Colonic mucosa (tissue), 4 donors: ENCODE results near the gene TMEM217. TPM values are rescaled to one million over a fixed set of nuclear protein-coding genes. Genes with fewer than 3 reads are reported as not detected.

Experiments used
- DNase-seq: peaks from one replicate; pipeline ENCODE4 v3.0.0-alpha.2; 2020
- H3K27ac ChIP-seq: fragments of 200-600 bp; one replicate; pipeline ENCODE4 v1.8.0; 2021
- H3K27me3 ChIP-seq: fragments of 200-600 bp; one replicate; pipeline ENCODE4 v1.8.0; 2021
- H3K36me3 ChIP-seq: fragments of 200-600 bp; one replicate; pipeline ENCODE4 v1.8.0; 2021
- H3K4me1 ChIP-seq: fragments of 200-600 bp; one replicate; pipeline ENCODE4 v1.8.0; 2021; ENCODE audit warnings: mild to moderate bottlenecking
- H3K4me3 ChIP-seq: fragments of 200-600 bp; one replicate; pipeline ENCODE4 v1.8.0; 2021
- H3K9ac ChIP-seq, 2 donors: one replicate each; pipeline ENCODE4 v1.7.0; 2013; ENCODE audit warnings: control low read depth in 2 of 2, low read depth in 2 of 2, low read length in 2 of 2
- H3K9me3 ChIP-seq: fragments of 200-600 bp; one replicate; pipeline ENCODE4 v1.8.0; 2021
- intact Hi-C: fragments of 100-400 bp; cut with DNase I; formaldehyde crosslinking; loops from one replicate; pipeline ENCODE4 v1.14.1; 2022
- total RNA-seq, 2 donors: library from RNA; stranded (reverse); fragmentation: NEBNext Ultra II Directional in 1 of 2; extraction: Animal tissue kit (Norgen Biotek cat#: 25700) in 1 of 2; gene quantifications; one replicate each; pipeline ENCODE4 v1.2.1, GENCODE V29; 2021
- TF ChIP-seq, protein P1 (sequence below): fragments of 200-600 bp; IDR thresholded peaks from one replicate; pipeline ENCODE4 v1.8.0; 2022; ENCODE audit warnings: antibody characterized with exemption, mild to moderate bottlenecking
- donor health status: healthy.
- donor health status: DM: no; HTN: no; CAD: no.
- donor health status: DM: no; HTN: no; CAD: no.

The TMEM217 gene
- total RNA-seq, 2 donors from 2014 or later = 0.62 to 1.2 TPM

DNA sequence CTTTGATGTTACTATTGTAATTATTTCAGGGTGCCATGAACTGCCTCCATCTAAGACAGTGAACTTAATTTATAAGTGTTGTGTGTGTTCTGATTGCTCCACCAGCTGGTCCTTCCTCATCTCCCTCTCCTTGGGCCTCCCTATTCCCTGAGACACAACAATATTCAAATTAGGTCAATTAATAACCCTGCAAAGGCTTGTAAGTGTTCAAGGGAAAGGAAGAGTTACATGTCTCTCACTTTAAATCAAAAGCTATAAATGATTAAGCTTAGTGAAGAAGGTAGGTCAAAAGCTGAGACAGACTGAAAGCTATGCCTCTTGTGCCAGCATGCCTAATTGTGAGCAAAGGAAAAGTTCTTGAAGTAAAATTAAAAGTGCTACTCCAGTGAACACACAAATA lies 35.5 kb upstream of the TMEM217 start:
- intact Hi-C loops = no loop called here
- H3K9me3 ChIP-seq = no peaks in the 10 kb centered on the region
- no peak overlapping the region for H3K4me3 ChIP-seq
- H3K27ac ChIP-seq = no peak overlapping the region
- TF ChIP-seq, protein P1, sequence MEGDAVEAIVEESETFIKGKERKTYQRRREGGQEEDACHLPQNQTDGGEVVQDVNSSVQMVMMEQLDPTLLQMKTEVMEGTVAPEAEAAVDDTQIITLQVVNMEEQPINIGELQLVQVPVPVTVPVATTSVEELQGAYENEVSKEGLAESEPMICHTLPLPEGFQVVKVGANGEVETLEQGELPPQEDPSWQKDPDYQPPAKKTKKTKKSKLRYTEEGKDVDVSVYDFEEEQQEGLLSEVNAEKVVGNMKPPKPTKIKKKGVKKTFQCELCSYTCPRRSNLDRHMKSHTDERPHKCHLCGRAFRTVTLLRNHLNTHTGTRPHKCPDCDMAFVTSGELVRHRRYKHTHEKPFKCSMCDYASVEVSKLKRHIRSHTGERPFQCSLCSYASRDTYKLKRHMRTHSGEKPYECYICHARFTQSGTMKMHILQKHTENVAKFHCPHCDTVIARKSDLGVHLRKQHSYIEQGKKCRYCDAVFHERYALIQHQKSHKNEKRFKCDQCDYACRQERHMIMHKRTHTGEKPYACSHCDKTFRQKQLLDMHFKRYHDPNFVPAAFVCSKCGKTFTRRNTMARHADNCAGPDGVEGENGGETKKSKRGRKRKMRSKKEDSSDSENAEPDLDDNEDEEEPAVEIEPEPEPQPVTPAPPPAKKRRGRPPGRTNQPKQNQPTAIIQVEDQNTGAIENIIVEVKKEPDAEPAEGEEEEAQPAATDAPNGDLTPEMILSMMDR = no peak
- H3K4me1 ChIP-seq = no peaks in the 10 kb centered on the region
- peaks cover 7% of the 10 kb centered on the region for H3K36me3 ChIP-seq
- H3K9ac ChIP-seq = no peak overlapping the region
- no peaks in the 10 kb centered on the region for H3K27me3 ChIP-seq
- no peak for DNase-seq

DNA sequence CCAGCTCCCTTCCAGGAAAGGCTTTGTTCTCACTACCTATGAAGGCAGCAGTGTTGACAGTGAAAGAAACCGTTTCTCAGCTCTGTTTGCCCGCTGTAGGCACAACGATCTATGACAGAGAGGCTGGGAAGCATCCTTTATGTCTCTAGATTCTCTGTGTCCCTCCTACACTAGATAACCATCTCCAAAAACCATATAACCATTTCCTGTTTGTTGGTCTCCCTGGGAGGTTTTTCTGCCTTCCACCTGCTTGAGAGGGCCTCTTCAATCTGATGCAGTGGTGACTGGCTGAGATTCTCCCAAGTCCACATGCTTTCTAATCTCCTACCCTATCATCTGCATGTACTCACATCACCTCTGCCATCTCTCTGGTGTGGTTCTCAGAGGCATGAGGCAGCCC lies 32.0 kb upstream of the TMEM217 start:
- H3K4me3 ChIP-seq = no peak overlapping the region
- peaks cover 14% of the 10 kb centered on the region for H3K36me3 ChIP-seq
- no peaks in the 10 kb centered on the region for H3K27me3 ChIP-seq
- no peak for DNase-seq
- TF ChIP-seq, protein P1 = no peak
- no peaks in the 10 kb centered on the region for H3K4me1 ChIP-seq
- H3K27ac ChIP-seq = no peak overlapping the region
- intact Hi-C loops = no loop called here
- H3K9ac ChIP-seq = no peak overlapping the region
- H3K9me3 ChIP-seq = no peaks in the 10 kb centered on the region

DNA sequence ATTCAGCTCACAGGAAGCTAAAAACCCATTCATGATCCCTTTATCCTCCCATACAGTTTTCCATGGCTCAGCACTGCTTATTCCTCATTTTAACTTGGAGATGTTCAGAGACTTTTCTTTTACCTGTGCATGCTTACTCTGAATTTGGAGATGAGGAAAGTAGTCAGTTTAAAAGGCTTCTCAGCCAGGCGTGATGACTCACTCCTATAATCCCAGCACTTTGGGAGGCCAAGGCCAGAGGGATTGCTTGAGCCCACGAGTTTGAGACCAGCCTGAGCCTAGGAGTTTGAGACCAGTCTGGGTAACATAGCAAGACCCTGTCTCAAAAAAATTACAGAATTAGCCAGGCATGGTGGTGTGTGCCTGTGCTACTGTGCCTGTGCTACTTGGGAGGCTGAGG lies 30.3 kb upstream of the TMEM217 start:
- Histone ChIP-seq H3K4me3 (no peak overlapping the region), H3K36me3 (peaks cover 14% of the 10 kb centered on the region), H3K4me1 (no peaks in the 10 kb centered on the region), H3K9ac (no peak overlapping the region), H3K9me3 (no peaks in the 10 kb centered on the region), H3K27ac (no peak overlapping the region), H3K27me3 (no peaks in the 10 kb centered on the region)
- TF ChIP-seq, protein P1 = no peak
- DNase-seq = no peak
- intact Hi-C loops = no loop called here

DNA sequence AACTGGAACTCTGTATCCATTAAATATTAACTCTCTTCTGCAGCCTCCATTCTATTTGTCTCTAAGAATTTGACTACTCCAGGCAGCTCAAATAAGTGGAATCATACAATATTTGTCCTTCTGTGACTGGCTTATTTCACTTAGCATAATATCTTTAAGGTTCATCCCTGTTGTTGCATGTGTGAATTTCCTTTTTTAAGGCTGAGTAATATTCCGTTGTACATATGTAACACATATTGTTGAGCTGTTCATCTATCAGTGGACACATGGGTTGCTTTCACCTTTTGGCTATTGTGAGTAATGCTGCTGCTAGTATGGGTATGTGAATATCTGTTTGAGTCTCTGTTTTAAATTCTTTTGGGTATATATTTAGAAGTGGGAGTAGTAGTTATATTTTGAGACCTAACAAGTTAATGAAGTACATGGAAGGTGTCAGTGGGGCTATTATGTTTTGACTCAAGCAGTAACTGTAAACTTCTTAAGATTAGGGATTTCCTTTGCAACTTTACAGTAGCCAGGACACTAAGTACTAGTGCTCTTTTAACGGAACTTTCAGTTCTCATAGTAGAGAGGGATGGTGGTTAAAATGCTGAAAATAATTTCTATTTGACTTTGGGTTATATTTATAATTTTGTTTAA lies 29.7 kb upstream of the TMEM217 start:
- H3K36me3 ChIP-seq = peaks cover 11% of the 10 kb centered on the region
- DNase-seq = no peak

DNA sequence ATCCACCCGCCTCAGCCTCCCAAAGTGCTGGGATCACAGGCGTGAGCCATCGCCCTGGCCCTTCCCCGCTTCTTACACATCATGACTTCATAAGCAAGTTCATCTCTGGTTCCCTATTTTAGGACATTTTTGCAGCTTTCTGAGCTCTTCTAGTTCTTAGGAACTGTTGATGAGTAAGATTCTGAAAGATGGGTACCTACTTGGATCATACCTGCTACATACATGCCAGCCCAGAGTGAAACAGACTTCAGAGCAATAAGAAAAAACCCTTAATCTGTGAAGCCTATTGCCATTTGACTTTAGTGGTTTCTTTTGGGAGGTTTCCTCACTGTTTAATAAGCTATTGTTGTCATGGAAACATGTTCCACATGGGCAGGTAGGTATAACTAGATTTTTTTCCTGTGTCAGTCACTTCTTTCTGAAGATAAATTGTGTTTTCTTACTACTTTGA lies 27.9 kb upstream of the TMEM217 start:
- Histone ChIP-seq H3K4me3 (no peak overlapping the region), H3K9ac (no peak overlapping the region), H3K9me3 (no peaks in the 10 kb centered on the region), H3K27ac (no peak overlapping the region), H3K27me3 (no peaks in the 10 kb centered on the region), H3K4me1 (no peaks in the 10 kb centered on the region), H3K36me3 (peaks cover 7% of the 10 kb centered on the region)
- TF ChIP-seq, protein P1 = no peak
- DNase-seq = no peak
- intact Hi-C loops = no loop called here

More for the DNA sequence above, 29.7 kb upstream of the TMEM217 start:
- TF ChIP-seq, protein P1 = no peak
- Histone ChIP-seq H3K9ac (no peak overlapping the region), H3K27me3 (no peaks in the 10 kb centered on the region), H3K9me3 (no peaks in the 10 kb centered on the region), H3K4me3 (no peak overlapping the region), H3K4me1 (no peaks in the 10 kb centered on the region), H3K27ac (no peak overlapping the region)
- intact Hi-C loops = no loop called here
